ENCODE data around the gene AQP1. TPM values are rescaled to one million over a fixed set of nuclear protein-coding genes. Genes with fewer than 3 reads are reported as not detected.

Gene AQP1
- total RNA-seq, 1 donor from 2014 or later, result not detected

GRCh38 chr7:30965883-30966282 is 54.2 kb downstream of the AQP1 start:
- TF ChIP-seq CTCF (IDR thresholded peaks at IDR 0.05; ENCODE audit: partially characterized antibody, unreplicated experiment), result no peak
- peaks cover 4% of the 10 kb centered on the region for H3K36me3 Mint-ChIP-seq (ENCODE audit: unreplicated experiment)
- H3K27ac Mint-ChIP-seq (ENCODE audit: unreplicated experiment), result no peak overlapping the region
- H3K4me3 Mint-ChIP-seq (ENCODE audit: unreplicated experiment), result no peak overlapping the region
- no peaks in the 10 kb centered on the region for H3K9me3 Mint-ChIP-seq (ENCODE audit: unreplicated experiment)
- DNase-seq, result no peak
- H3K4me1 Mint-ChIP-seq (ENCODE audit: low read depth, unreplicated experiment), result no peaks in the 10 kb centered on the region
- peaks cover 8% of the 10 kb centered on the region for H3K27me3 Mint-ChIP-seq (ENCODE audit: unreplicated experiment)

GRCh38 chr7:30968294-30968693 is 56.6 kb downstream of the AQP1 start:
- no peak for TF ChIP-seq CTCF (IDR thresholded peaks at IDR 0.05; ENCODE audit: partially characterized antibody, unreplicated experiment)
- Mint-ChIP-seq H3K36me3 (ENCODE audit: unreplicated experiment) (peaks cover 4% of the 10 kb centered on the region), H3K9me3 (ENCODE audit: unreplicated experiment) (no peaks in the 10 kb centered on the region), H3K4me1 (ENCODE audit: low read depth, unreplicated experiment) (peaks cover 13% of the 10 kb centered on the region), H3K4me3 (ENCODE audit: unreplicated experiment) (no peak overlapping the region), H3K27me3 (ENCODE audit: unreplicated experiment) (peaks cover 8% of the 10 kb centered on the region), H3K27ac (ENCODE audit: unreplicated experiment) (no peak overlapping the region)
- DNase-seq, result no peak

GRCh38 chr7:30968747-30969603 is 57.3 kb downstream of the AQP1 start:
- Mint-ChIP-seq H3K9me3 (ENCODE audit: unreplicated experiment) (no peaks in the 10 kb centered on the region), H3K36me3 (ENCODE audit: unreplicated experiment) (peaks cover 4% of the 10 kb centered on the region), H3K27ac (ENCODE audit: unreplicated experiment) (no peak overlapping the region), H3K4me3 (ENCODE audit: unreplicated experiment) (no peak overlapping the region), H3K27me3 (ENCODE audit: unreplicated experiment) (peaks cover 8% of the 10 kb centered on the region), H3K4me1 (ENCODE audit: low read depth, unreplicated experiment) (peaks cover 13% of the 10 kb centered on the region)
- DNase-seq, result no peak
- no peak for TF ChIP-seq CTCF (IDR thresholded peaks at IDR 0.05; ENCODE audit: partially characterized antibody, unreplicated experiment)

- H3K36me3 Mint-ChIP-seq (ENCODE audit: unreplicated experiment), result peaks cover 4% of the 10 kb centered on the region
- peaks cover 8% of the 10 kb centered on the region for H3K27me3 Mint-ChIP-seq (ENCODE audit: unreplicated experiment)
- no peaks in the 10 kb centered on the region for H3K9me3 Mint-ChIP-seq (ENCODE audit: unreplicated experiment)
Observed at GRCh38 chr7:30969604-30969970, 57.9 kb downstream of the AQP1 start.

More at GRCh38 chr7:30969604-30969970, 57.9 kb downstream of the AQP1 start:
- peaks cover 13% of the 10 kb centered on the region for H3K4me1 Mint-ChIP-seq (ENCODE audit: low read depth, unreplicated experiment)
- DNase-seq, result no peak
- H3K4me3 Mint-ChIP-seq (ENCODE audit: unreplicated experiment), result no peak overlapping the region
- no peak for TF ChIP-seq CTCF (IDR thresholded peaks at IDR 0.05; ENCODE audit: partially characterized antibody, unreplicated experiment)
- H3K27ac Mint-ChIP-seq (ENCODE audit: unreplicated experiment), result no peak overlapping the region

Measured in glutamatergic neuron (in vitro differentiated cells).